ENCODE results near the gene NRARP. TPM values are rescaled to one million over a fixed set of nuclear protein-coding genes. Genes with fewer than 3 reads are reported as not detected.

NRARP gene
- total RNA-seq, 2 experiments from 2014 or later, result 0.96 to 1.4 TPM

DNA sequence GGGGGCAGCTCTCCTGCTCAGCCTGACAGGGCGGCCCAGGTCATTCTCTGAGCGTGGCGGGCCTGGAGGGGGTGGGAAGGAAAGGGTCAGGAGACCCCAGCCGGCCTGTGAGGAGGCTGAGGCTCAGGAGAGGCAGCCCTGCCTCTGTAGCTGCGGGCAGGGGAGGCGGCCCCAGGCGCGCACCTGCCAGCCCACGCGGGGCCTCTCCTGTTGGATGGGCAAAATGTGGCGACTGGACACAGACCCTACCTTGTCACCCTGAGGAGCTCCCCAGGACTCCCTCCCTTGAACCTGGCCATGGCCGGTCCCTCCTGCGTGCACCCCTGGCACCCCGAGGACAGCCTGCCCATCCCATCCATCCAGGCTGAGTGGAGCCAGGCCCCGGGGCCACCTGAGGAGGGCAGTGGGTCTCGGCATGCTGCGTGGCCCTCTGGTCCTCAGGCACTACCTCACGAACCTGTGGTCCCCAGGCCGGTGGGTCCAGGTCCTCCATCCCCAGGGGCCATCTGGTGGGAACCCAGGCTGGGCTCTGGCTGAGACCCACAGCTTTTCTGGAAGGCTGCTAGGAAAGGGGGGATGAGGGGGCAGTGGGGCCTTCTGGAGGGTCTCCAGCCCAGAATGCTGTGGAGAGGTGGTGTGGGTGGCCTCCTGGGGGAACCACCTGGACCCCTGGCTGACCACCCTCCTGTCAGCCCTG is 15.1 kb upstream of the NRARP start:
- DNase-seq (peak in 2 of 14 experiments; percentile 2 to 19), ATAC-seq (ENCODE audit: poor library complexity) (no peak)
- POLR2A ChIA-PET, result interaction anchor here (0.8 kb wide), 1 partner anchor 15 kb away, joined by 3 read pairs; the partner anchor contains the start of gene NRARP
- Mint-ChIP-seq H3K4me3 (no peak overlapping the region), H3K9me3 (no peaks in the 10 kb centered on the region), H3K27ac (no peak overlapping the region), H3K4me1 (ENCODE audit: low read depth) (no peaks in the 10 kb centered on the region), H3K36me3 (ENCODE audit: low read depth) (no peaks in the 10 kb centered on the region), H3K27me3 (peaks cover 3% of the 10 kb centered on the region)
- Histone ChIP-seq H3K4me3 (ENCODE audit: low read length) (no peak overlapping the region), H3K4me1 (ENCODE audit: insufficient read depth, low read length) (peaks cover 34% of the 10 kb centered on the region), H3K27me3 (ENCODE audit: control insufficient read depth in 1 of 2, insufficient read depth in 2 of 2, low read length in 2 of 2) (peaks cover 9 to 22% of the 10 kb centered on the region in 2 experiments), H3K36me3 (ENCODE audit: insufficient read depth, low read length) (no peaks in the 10 kb centered on the region), H3K9me3 (ENCODE audit: control insufficient read depth in 1 of 2, insufficient read depth in 1 of 2, low read length in 2 of 2) (peaks cover 0 to 10% of the 10 kb centered on the region in 2 experiments), H3K27ac (ENCODE audit: low read depth in 1 of 2, low read length in 2 of 2) (no peak overlapping the region)
- TF ChIP-seq, protein P1, sequence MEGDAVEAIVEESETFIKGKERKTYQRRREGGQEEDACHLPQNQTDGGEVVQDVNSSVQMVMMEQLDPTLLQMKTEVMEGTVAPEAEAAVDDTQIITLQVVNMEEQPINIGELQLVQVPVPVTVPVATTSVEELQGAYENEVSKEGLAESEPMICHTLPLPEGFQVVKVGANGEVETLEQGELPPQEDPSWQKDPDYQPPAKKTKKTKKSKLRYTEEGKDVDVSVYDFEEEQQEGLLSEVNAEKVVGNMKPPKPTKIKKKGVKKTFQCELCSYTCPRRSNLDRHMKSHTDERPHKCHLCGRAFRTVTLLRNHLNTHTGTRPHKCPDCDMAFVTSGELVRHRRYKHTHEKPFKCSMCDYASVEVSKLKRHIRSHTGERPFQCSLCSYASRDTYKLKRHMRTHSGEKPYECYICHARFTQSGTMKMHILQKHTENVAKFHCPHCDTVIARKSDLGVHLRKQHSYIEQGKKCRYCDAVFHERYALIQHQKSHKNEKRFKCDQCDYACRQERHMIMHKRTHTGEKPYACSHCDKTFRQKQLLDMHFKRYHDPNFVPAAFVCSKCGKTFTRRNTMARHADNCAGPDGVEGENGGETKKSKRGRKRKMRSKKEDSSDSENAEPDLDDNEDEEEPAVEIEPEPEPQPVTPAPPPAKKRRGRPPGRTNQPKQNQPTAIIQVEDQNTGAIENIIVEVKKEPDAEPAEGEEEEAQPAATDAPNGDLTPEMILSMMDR (IDR thresholded peaks at IDR 0.05), result no peak
- intact Hi-C loops (cut with DNase I, micrococcal nuclease), result no loop called here
- CTCF ChIA-PET, result no interaction called here

DNA sequence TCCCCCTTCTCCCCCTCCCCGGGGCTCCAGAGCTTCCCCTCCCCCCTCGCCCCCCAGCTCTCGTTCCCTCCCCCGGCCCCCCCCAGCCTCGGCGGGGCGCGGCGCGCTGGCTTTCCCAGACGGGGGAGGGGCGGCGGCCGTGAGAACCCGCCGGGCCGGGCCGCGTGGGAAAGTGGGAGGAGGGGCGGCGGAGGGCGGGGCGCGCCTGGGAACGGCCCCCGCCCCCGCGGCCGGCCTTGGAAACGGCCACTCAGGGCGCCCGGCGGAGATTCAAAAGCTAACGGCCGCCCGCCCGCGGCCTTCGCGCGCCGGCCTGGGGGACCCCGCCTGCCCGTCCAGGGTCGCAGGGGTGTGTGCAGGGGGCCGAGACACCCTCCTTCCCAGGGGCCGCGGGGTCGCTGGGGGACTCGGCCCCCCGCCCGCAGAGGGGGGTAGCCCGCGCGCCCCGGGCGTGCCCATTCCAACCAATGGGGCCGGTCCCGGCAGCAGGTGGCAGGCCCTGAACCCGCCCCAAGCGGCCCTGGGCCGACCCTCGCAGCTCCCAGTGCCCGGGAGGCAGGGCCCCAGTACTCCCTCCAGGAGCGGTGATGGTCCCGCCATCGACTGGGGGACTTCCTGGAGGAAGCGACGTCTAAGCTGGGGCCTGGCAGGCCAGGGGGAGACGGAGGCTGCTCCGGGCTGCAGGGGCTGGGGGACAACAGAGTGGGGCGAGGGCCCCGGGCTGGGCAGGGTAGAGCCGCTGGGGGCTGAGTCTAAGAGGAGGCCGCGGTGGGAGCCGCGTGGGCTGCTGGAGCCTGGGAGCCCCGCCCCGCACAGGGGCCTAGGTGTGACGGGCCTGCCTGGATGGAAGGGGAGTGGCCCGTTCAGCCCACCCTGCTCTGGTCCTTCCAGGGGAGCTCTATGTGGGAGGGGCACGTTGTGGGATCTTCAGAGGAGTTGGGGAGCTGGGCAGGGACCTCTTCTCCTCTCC is 14.2 kb upstream of the NRARP start:
- H3K27ac Mint-ChIP-seq, result no peak overlapping the region
- no peak overlapping the region for H3K27ac ChIP-seq (ENCODE audit: low read depth in 1 of 2, low read length in 2 of 2)
- CTCF ChIA-PET, result no interaction called here
- no peaks in the 10 kb centered on the region for H3K4me1 Mint-ChIP-seq (ENCODE audit: low read depth)
- intact Hi-C loops (cut with DNase I, micrococcal nuclease), result no loop called here
- TF ChIP-seq, protein P1 (IDR thresholded peaks at IDR 0.05), result no peak
- peak in 2 of 14 experiments; percentile 14 to 21 for DNase-seq
- no peak overlapping the region for H3K4me3 Mint-ChIP-seq
- no peaks in the 10 kb centered on the region for H3K9me3 Mint-ChIP-seq
- no peaks in the 10 kb centered on the region for H3K36me3 ChIP-seq (ENCODE audit: insufficient read depth, low read length)
- no peak overlapping the region for H3K4me3 ChIP-seq (ENCODE audit: low read length)
- H3K9me3 ChIP-seq (ENCODE audit: control insufficient read depth in 1 of 2, insufficient read depth in 1 of 2, low read length in 2 of 2), result peaks cover 0 to 10% of the 10 kb centered on the region in 2 experiments
- H3K4me1 ChIP-seq (ENCODE audit: insufficient read depth, low read length), result peaks cover 37% of the 10 kb centered on the region
- POLR2A ChIA-PET, result interaction anchor here (0.8 kb wide), 1 partner anchor 14 kb away, joined by 3 read pairs; the partner anchor contains the start of gene NRARP
- ATAC-seq (ENCODE audit: poor library complexity), result peak; percentile 41
- peaks cover 9 to 20% of the 10 kb centered on the region in 2 experiments for H3K27me3 ChIP-seq (ENCODE audit: control insufficient read depth in 1 of 2, insufficient read depth in 2 of 2, low read length in 2 of 2)
- no peaks in the 10 kb centered on the region for H3K36me3 Mint-ChIP-seq (ENCODE audit: low read depth)
- H3K27me3 Mint-ChIP-seq, result no peaks in the 10 kb centered on the region

DNA sequence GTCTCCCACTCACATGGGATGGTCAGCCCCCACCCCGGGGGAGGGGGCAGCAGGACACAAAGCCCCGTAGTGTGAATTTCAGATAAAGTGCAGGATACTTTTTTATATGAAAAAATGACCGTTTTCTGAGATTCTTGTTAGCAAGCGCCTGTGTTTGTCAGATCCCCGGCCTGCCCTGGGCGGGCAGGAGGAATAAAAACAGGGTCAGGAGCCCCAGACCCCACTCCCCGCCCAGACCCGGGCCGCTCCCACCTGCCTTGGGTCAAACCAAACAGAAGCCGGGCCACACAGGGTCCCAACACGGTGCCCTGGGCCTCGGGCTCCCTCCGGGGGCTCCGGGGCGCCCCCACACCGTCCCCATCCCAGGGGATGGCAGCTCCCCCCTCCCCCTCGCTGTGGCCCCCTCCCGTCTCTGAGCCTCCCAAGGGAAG is 13.5 kb upstream of the NRARP start:
- Mint-ChIP-seq H3K9me3 (no peaks in the 10 kb centered on the region), H3K27me3 (no peaks in the 10 kb centered on the region), H3K4me1 (ENCODE audit: low read depth) (no peaks in the 10 kb centered on the region), H3K36me3 (ENCODE audit: low read depth) (no peaks in the 10 kb centered on the region), H3K4me3 (no peak overlapping the region), H3K27ac (no peak overlapping the region)
- no peak overlapping the region for H3K4me3 ChIP-seq (ENCODE audit: low read length)
- peaks cover 32% of the 10 kb centered on the region for H3K4me1 ChIP-seq (ENCODE audit: insufficient read depth, low read length)
- DNase-seq (peak in 1 of 14 experiments; percentile 15), ATAC-seq (ENCODE audit: poor library complexity) (no peak)
- TF ChIP-seq, protein P1 (IDR thresholded peaks at IDR 0.05), result no peak
- H3K27ac ChIP-seq (ENCODE audit: low read depth in 1 of 2, low read length in 2 of 2), result no peak overlapping the region
- POLR2A ChIA-PET, result no interaction called here
- peaks cover 0 to 9% of the 10 kb centered on the region in 2 experiments for H3K9me3 ChIP-seq (ENCODE audit: control insufficient read depth in 1 of 2, insufficient read depth in 1 of 2, low read length in 2 of 2)
- CTCF ChIA-PET, result no interaction called here
- intact Hi-C loops (cut with DNase I, micrococcal nuclease), result no loop called here
- H3K36me3 ChIP-seq (ENCODE audit: insufficient read depth, low read length), result no peaks in the 10 kb centered on the region
- H3K27me3 ChIP-seq (ENCODE audit: control insufficient read depth in 1 of 2, insufficient read depth in 2 of 2, low read length in 2 of 2), result peaks cover 9 to 17% of the 10 kb centered on the region in 2 experiments
